Measurements from ENCODE around the gene SLC41A1.

SLC41A1 gene

GRCh38 chr1:205746757-205747412, 66.1 kb downstream of the SLC41A1 start:
- no peak for DNase-seq (ENCODE audit: low read depth)
- TF ChIP-seq CTCF (conservative IDR thresholded peaks at IDR 0.05; ENCODE audit: low read depth, low read length): no peak
- peak overlapping the region; percentile 98 for H3K4me3 ChIP-seq (ENCODE audit: low read length)

- DNase-seq (ENCODE audit: low read depth): no peak
- H3K4me3 ChIP-seq (ENCODE audit: low read length): no peak overlapping the region
- no peak for TF ChIP-seq CTCF (conservative IDR thresholded peaks at IDR 0.05; ENCODE audit: low read depth, low read length)
Observed at GRCh38 chr1:205744403-205744802, 68.6 kb downstream of the SLC41A1 start.

GRCh38 chr1:205743977-205744376, 69.0 kb downstream of the SLC41A1 start:
- H3K4me3 ChIP-seq (ENCODE audit: low read length): no peak overlapping the region
- TF ChIP-seq CTCF (conservative IDR thresholded peaks at IDR 0.05; ENCODE audit: low read depth, low read length): no peak
- no peak for DNase-seq (ENCODE audit: low read depth)

- no peak overlapping the region for H3K4me3 ChIP-seq (ENCODE audit: low read length)
- no peak for TF ChIP-seq CTCF (conservative IDR thresholded peaks at IDR 0.05; ENCODE audit: low read depth, low read length)
- DNase-seq (ENCODE audit: low read depth): no peak
Observed at GRCh38 chr1:205741681-205742080, 71.3 kb downstream of the SLC41A1 start.

GRCh38 chr1:205739348-205740160, 73.4 kb downstream of the SLC41A1 start:
- H3K4me3 ChIP-seq (ENCODE audit: low read length): no peak overlapping the region
- no peak for TF ChIP-seq CTCF (conservative IDR thresholded peaks at IDR 0.05; ENCODE audit: low read depth, low read length)
- DNase-seq (ENCODE audit: low read depth): no peak

All from retinal pigment epithelial cell (primary cell).